ENCODE results near the gene PDP2. TPM values are rescaled to one million over a fixed set of nuclear protein-coding genes. Genes with fewer than 3 reads are reported as not detected.
A peak's percentile ranks its signal among the peaks of the same experiment; 100 is the strongest.

PDP2 gene
- total and polyA plus RNA-seq, 2 donors from 2014 or later: 5.1 to 9.2 TPM

DNA sequence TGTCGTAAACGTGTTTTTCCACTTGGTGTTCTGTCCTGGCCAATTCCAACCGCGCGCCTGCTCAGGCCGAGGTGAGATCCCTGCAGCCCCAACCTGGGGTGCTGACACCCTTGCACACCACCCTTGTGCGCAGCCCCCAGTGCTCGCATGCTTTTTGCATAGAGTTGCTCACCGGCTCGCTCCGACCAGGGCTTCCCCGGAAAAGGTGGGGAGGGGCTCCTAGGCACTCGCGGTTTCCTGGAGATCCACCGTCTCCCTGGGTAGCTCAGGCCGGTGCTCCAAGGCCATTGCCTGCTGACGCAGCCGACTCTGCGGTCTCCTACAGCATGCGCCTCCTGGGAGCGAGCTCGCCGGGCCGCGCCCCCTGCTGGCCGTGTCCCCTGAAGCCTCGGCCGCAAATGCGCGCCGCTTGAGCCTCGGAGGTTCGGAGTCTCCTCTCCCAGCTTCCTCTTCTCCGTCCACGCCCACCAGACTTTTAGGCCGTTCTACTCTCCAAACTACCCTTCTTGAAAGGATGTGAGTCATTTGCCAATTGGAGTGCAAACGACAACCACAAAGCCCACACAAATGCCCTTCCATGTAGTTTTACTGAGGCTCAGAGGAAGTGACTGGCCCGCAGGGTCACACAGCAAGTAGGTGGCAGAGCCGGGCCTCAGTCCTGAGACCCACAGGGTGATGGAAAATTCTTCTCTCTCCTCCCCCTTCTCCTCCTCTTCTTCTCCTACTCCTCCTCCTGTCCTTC, 7.2 kb upstream of the PDP2 start:
- H3K36me3 ChIP-seq (ENCODE audit: control insufficient read depth in 2 of 3, insufficient read depth in 3 of 3, low read length in 3 of 3): no peaks in the 10 kb centered on the region
- no peaks in the 10 kb centered on the region for H3K27me3 ChIP-seq (ENCODE audit: control insufficient read depth, insufficient read depth, low read length)
- intact Hi-C loops (cut with DNase I): no loop called here
- FAIRE-seq: no peak
- peak overlapping the region; percentile 63 to 80 for H3K27ac ChIP-seq (ENCODE audit: low read depth in 2 of 2, low read length in 2 of 2)
- peak overlapping the region; percentile 2 to 59 (median 48) for H3K4me3 ChIP-seq (ENCODE audit: low read length in 3 of 3)
- peak; percentile 86 to 96 (median 89) for DNase-seq
- peaks cover 0 to 8% (median 6%) of the 10 kb centered on the region in 3 donors for H3K4me1 ChIP-seq (ENCODE audit: control insufficient read depth in 2 of 3, insufficient read depth in 2 of 3, low read depth in 1 of 3, low read length in 3 of 3)
- peak overlapping the region in 2 of 3 donors; percentile 59 to 77 for H3K9ac ChIP-seq (ENCODE audit: low read length in 3 of 3)
- TF ChIP-seq, protein P1, sequence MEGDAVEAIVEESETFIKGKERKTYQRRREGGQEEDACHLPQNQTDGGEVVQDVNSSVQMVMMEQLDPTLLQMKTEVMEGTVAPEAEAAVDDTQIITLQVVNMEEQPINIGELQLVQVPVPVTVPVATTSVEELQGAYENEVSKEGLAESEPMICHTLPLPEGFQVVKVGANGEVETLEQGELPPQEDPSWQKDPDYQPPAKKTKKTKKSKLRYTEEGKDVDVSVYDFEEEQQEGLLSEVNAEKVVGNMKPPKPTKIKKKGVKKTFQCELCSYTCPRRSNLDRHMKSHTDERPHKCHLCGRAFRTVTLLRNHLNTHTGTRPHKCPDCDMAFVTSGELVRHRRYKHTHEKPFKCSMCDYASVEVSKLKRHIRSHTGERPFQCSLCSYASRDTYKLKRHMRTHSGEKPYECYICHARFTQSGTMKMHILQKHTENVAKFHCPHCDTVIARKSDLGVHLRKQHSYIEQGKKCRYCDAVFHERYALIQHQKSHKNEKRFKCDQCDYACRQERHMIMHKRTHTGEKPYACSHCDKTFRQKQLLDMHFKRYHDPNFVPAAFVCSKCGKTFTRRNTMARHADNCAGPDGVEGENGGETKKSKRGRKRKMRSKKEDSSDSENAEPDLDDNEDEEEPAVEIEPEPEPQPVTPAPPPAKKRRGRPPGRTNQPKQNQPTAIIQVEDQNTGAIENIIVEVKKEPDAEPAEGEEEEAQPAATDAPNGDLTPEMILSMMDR (IDR thresholded peaks at IDR 0.05; ENCODE audit: borderline replicate concordance, extremely low read depth, insufficient read depth): peak; percentile 87
- H3K9me3 ChIP-seq (ENCODE audit: control insufficient read depth in 2 of 3, insufficient read depth in 1 of 3, low read length in 3 of 3): no peaks in the 10 kb centered on the region

DNA sequence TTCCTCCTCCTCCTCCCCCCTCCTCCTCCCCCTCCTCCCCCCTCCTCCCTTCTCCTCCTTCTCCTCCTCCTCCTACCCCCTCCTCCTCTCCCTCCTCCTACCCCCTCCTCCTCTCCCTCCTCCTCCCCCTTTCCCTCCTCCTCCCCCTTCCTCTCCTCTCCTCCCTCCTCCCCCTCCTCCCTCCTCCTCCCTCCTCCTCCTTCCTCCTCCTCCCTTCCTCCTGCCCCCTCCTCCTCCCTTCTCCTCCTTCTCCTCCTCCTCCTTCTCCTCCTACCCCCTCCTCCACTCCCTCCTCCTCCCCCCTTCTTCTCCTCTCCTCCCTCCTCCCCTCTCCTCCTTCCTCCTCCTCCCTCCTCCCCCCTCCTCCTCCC, 6.6 kb upstream of the PDP2 start:
- peak in 1 of 5 donors; percentile 22 for DNase-seq
- Histone ChIP-seq H3K9me3 (ENCODE audit: control insufficient read depth in 2 of 3, insufficient read depth in 1 of 3, low read length in 3 of 3) (no peaks in the 10 kb centered on the region), H3K4me1 (ENCODE audit: control insufficient read depth in 2 of 3, insufficient read depth in 2 of 3, low read depth in 1 of 3, low read length in 3 of 3) (peaks cover 0 to 10% (median 10%) of the 10 kb centered on the region in 3 donors), H3K36me3 (ENCODE audit: control insufficient read depth in 2 of 3, insufficient read depth in 3 of 3, low read length in 3 of 3) (no peaks in the 10 kb centered on the region), H3K9ac (ENCODE audit: low read length in 3 of 3) (no peak overlapping the region), H3K4me3 (ENCODE audit: low read length in 3 of 3) (no peak overlapping the region), H3K27me3 (ENCODE audit: control insufficient read depth, insufficient read depth, low read length) (no peaks in the 10 kb centered on the region), H3K27ac (ENCODE audit: low read depth in 2 of 2, low read length in 2 of 2) (peak overlapping the region in 1 of 2 donors; percentile 63)
- TF ChIP-seq, protein P1 (IDR thresholded peaks at IDR 0.05; ENCODE audit: borderline replicate concordance, extremely low read depth, insufficient read depth): no peak
- intact Hi-C loops (cut with DNase I): no loop called here
- FAIRE-seq: no peak

DNA sequence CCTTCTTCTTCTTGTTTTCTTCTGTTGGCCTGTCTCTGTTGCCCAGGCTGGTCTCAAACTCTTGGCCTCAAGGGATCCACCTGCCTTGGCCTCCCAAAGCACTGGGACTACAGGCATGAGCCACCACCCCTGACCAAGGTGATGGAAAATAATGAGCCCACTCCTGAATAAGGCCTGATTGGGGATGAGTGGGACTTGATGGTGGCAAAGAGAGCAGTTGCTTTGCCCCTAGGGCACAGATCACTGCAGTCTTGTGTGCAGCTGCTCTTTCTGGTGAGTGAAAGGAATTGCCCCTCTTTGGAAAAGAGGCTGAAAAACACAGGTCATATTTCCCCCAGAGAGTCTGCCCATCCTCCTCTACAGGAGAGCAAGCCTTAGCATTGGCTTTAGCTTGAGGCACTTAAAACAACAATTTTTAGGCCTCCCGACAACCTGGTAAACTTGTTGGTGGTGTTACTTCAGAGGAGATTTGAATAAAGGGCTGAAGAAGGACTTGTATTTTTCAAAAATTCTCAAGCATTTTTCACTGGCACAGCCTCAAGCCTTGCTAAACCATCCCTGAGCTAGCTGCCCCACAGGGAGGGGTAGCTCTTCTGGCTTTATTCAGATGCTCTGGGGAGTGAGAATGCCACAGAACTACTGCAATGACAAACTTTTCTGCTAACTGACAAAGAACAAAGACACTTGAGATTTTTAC, 6.1 kb upstream of the PDP2 start:
- DNase-seq (peak in 1 of 5 donors; percentile 29), FAIRE-seq (no peak)
- Histone ChIP-seq H3K36me3 (ENCODE audit: control insufficient read depth in 2 of 3, insufficient read depth in 3 of 3, low read length in 3 of 3) (no peaks in the 10 kb centered on the region), H3K4me1 (ENCODE audit: control insufficient read depth in 2 of 3, insufficient read depth in 2 of 3, low read depth in 1 of 3, low read length in 3 of 3) (peaks cover 0 to 11% (median 11%) of the 10 kb centered on the region in 3 donors), H3K9ac (ENCODE audit: low read length in 3 of 3) (no peak overlapping the region), H3K4me3 (ENCODE audit: low read length in 3 of 3) (no peak overlapping the region), H3K27me3 (ENCODE audit: control insufficient read depth, insufficient read depth, low read length) (no peaks in the 10 kb centered on the region), H3K27ac (ENCODE audit: low read depth in 2 of 2, low read length in 2 of 2) (peak overlapping the region in 1 of 2 donors; percentile 5), H3K9me3 (ENCODE audit: control insufficient read depth in 2 of 3, insufficient read depth in 1 of 3, low read length in 3 of 3) (no peaks in the 10 kb centered on the region)
- intact Hi-C loops (cut with DNase I): no loop called here
- TF ChIP-seq, protein P1 (IDR thresholded peaks at IDR 0.05; ENCODE audit: borderline replicate concordance, extremely low read depth, insufficient read depth): no peak

Measured in kidney (tissue), 14 donors.